ENCODE results near the gene TIMM8A.

GRCh38 chrX:101365301-101365795 is 16.8 kb upstream of the TIMM8A start:
- TF ChIP-seq SMC3 (IDR thresholded peaks at IDR 0.05; ENCODE audit: low read depth, low read length): no peak
- no peak for TF ChIP-seq CTCF (IDR thresholded peaks at IDR 0.05)
- no peak for TF ChIP-seq FOSL2 (IDR thresholded peaks at IDR 0.05; ENCODE audit: borderline replicate concordance, low read depth)
- TF ChIP-seq SIN3A (IDR thresholded peaks at IDR 0.05; ENCODE audit: borderline replicate concordance, low read depth, low read length): no peak
- TF ChIP-seq IRF3 (IDR thresholded peaks at IDR 0.05; ENCODE audit: low read depth, low read length): no peak
- no peak for TF ChIP-seq RAD21 (IDR thresholded peaks at IDR 0.05; ENCODE audit: low read length)
- TF ChIP-seq TEAD4 (IDR thresholded peaks at IDR 0.05; ENCODE audit: borderline replicate concordance, insufficient read depth): no peak
- no peak for TF ChIP-seq ZBTB33 (IDR thresholded peaks at IDR 0.05; ENCODE audit: borderline replicate concordance, low read depth)
- TF ChIP-seq EZH2phosphoT487 (IDR thresholded peaks at IDR 0.05; ENCODE audit: borderline replicate concordance, low read depth): no peak
- TF ChIP-seq POLR2AphosphoS5 (IDR thresholded peaks at IDR 0.05; ENCODE audit: low read depth, low read length): no peak
- no peak for TF ChIP-seq NRF1 (IDR thresholded peaks at IDR 0.05; ENCODE audit: low read depth, low read length)
- no peak for TF ChIP-seq RFX5 (IDR thresholded peaks at IDR 0.05; ENCODE audit: low read length)
- no peak for TF ChIP-seq EP300 (IDR thresholded peaks at IDR 0.05; ENCODE audit: borderline replicate concordance in 1 of 2, low read depth in 1 of 2, low read length in 1 of 2)
- no peak for TF ChIP-seq MAX (IDR thresholded peaks at IDR 0.05; ENCODE audit: low read depth)

Measured in SK-N-SH (cell line).